Uterus (tissue), 2 donors: ENCODE data around the gene KRT4.

ENCODE experiments used
- CTCF ChIP-seq, 4 experiments: fragments of 200-600 bp in 2 of 4; fragments of 450-650 bp in 2 of 4; sonication (generic) in 2 of 4; IDR thresholded peaks; one replicate each; pipeline ENCODE4 v1.5.1; 2016 to 2019; ENCODE audit warnings: antibody characterized with exemption in 4 of 4, mild to moderate bottlenecking in 2 of 4, moderate library complexity in 1 of 4
- POLR2A ChIP-seq, 2 donors: fragments of 450-650 bp; IDR thresholded peaks; one replicate each; pipeline ENCODE4 v1.6.1; 2016; ENCODE audit warnings: antibody characterized with exemption in 2 of 2, mild to moderate bottlenecking in 1 of 2, moderate library complexity in 1 of 2

- no peak for TF ChIP-seq POLR2A (IDR thresholded peaks at IDR 0.05)
- TF ChIP-seq CTCF (IDR thresholded peaks at IDR 0.05), result no peak
Measured at GRCh38 chr12:52809166-52809565, 4.8 kb downstream of the KRT4 start.
